C4-2B (cell line): ENCODE results near the gene ADAP1.

Source experiments
- ZFX ChIP-seq: fragments of 450-650 bp; IDR thresholded peaks from 2 replicates; pipeline ENCODE4 v1.6.1; 2017
- TF ChIP-seq, protein P1 (sequence below): fragments of 450-650 bp; conservative IDR thresholded peaks from 2 replicates; pipeline ENCODE4 v1.5.1; 2017; ENCODE audit warnings: mild to moderate bottlenecking

- TF ChIP-seq, protein P1, sequence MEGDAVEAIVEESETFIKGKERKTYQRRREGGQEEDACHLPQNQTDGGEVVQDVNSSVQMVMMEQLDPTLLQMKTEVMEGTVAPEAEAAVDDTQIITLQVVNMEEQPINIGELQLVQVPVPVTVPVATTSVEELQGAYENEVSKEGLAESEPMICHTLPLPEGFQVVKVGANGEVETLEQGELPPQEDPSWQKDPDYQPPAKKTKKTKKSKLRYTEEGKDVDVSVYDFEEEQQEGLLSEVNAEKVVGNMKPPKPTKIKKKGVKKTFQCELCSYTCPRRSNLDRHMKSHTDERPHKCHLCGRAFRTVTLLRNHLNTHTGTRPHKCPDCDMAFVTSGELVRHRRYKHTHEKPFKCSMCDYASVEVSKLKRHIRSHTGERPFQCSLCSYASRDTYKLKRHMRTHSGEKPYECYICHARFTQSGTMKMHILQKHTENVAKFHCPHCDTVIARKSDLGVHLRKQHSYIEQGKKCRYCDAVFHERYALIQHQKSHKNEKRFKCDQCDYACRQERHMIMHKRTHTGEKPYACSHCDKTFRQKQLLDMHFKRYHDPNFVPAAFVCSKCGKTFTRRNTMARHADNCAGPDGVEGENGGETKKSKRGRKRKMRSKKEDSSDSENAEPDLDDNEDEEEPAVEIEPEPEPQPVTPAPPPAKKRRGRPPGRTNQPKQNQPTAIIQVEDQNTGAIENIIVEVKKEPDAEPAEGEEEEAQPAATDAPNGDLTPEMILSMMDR, result no peak
- TF ChIP-seq ZFX, result no peak
Measured at GRCh38 chr7:940599-941408, 13.7 kb downstream of the ADAP1 start.
